ENCODE data around the gene BAX. TPM values are rescaled to one million over a fixed set of nuclear protein-coding genes. Genes with fewer than 3 reads are reported as not detected.

BAX gene
- total and polyA plus RNA-seq, 2 of the 13 experiments (the other 11 are each of a cell fraction or from before 2014, with no cell fraction given), result 139 to 176 TPM

- TF ChIP-seq ZBTB37 (CRISPR knock-in tag; IDR thresholded peaks at IDR 0.05), result no peak
- peak; percentile 71; the same call in 1 of the 2 replicates for TF ChIP-seq PRDM15 (CRISPR knock-in tag; IDR thresholded peaks at IDR 0.05)
- 0 out of 2 replicates have a peak, but pooled peaks have one; percentile 63 for TF ChIP-seq GTF3A (CRISPR knock-in tag; conservative IDR thresholded peaks at IDR 0.05)
- TF ChIP-seq EHMT2 (IDR thresholded peaks at IDR 0.05; ENCODE audit: borderline replicate concordance, low read depth, low read length), result no peak
- no peak for TF ChIP-seq CCAR2 (optimal IDR thresholded peaks at IDR 0.05; ENCODE audit: low read depth, low read length)
- no peak; the same call in 1 of the 2 replicates for TF ChIP-seq ZNF816 (CRISPR knock-in tag; IDR thresholded peaks at IDR 0.05; ENCODE audit: borderline replicate concordance)
- TF ChIP-seq GMEB1 (CRISPR knock-in tag; IDR thresholded peaks at IDR 0.05; ENCODE audit: borderline replicate concordance), result peak; percentile 68; the same call in 1 of the 2 replicates
- TF ChIP-seq TCF7L2 (IDR thresholded peaks at IDR 0.05; ENCODE audit: low read depth, low read length), result no peak
- 0 out of 2 replicates have a peak, but pooled peaks have one; percentile 67 for TF ChIP-seq SPEN (CRISPR knock-in tag; IDR thresholded peaks at IDR 0.05; ENCODE audit: low read depth)
- peak; percentile 87 for TF ChIP-seq TEF (CRISPR knock-in tag; IDR thresholded peaks at IDR 0.05)
- TF ChIP-seq TFDP1 (CRISPR knock-in tag; IDR thresholded peaks at IDR 0.05; ENCODE audit: borderline replicate concordance), result peak; percentile 55; the same call in 1 of the 2 replicates
- TF ChIP-seq ZNF83 (CRISPR knock-in tag; IDR thresholded peaks at IDR 0.05; ENCODE audit: borderline replicate concordance), result 0 out of 2 replicates have a peak, but pooled peaks have one; percentile 12
- TF ChIP-seq ZNF737 (CRISPR knock-in tag; IDR thresholded peaks at IDR 0.05; ENCODE audit: borderline replicate concordance), result peak; percentile 93; the same call in 1 of the 2 replicates
- TF ChIP-seq KDM3A (CRISPR knock-in tag; IDR thresholded peaks at IDR 0.05; ENCODE audit: low read depth), result peak; percentile 83; the same call in 1 of the 2 replicates
- TF ChIP-seq HIC2 (CRISPR knock-in tag; IDR thresholded peaks at IDR 0.05; ENCODE audit: low read depth), result no peak
Measured at GRCh38 chr19:48965040-48965805, 10.5 kb downstream of the BAX start, which contains the start of gene FTL (continued).
